GOT3 (cell line): Measurements from ENCODE around the gene CCHCR1.
"Not testable (repeated sequence)": the region's sequence is repeated elsewhere in the genome, so short reads cannot be mapped to it uniquely, and the experiment has no call there.

Experiments used
- DNase-seq: peaks from one replicate; lab custom pipeline; 2025; ENCODE audit warnings: mixed read lengths; lab: John Stamatoyannopoulos, UW

Gene CCHCR1

DNA sequence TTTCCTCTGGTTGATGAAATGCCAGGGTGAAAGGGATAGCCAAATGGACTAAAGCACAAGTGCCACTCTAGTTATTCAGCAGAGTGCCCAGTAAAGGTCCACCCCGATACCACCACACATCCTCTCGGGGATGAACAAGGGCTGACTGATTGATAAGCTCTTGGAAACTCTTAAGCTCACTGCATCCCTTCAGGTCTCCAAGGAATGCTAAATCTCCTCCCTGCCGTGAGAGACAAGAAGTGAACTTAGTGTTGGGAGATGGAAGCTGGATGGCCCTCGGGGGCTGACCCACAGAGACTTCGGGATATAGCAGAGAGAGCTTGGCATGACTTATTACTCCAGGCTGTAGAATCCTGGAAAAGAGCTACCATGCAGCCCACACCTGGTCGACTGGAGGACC is 26.3 kb upstream of the CCHCR1 start:
- not testable (repeated sequence) for DNase-seq

DNA sequence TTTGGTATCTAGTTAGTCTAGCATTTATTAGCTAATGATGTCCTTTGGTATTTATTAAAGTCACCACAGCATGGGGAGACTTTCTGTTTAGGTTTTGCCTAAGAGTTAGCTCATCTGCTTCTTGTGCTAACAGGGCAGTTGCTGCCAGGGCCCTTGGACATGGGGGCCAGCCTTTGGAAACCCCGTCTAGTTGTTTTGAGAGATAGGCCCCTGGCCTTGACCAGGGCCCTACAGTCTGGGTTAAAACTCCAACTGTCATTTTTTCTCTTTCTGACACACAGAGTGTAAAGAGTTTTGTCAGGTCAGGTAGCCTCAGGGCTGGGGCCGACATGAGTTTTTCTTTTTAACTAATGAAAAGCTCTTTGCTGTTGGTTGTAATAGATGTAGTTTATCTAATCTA is 25.7 kb upstream of the CCHCR1 start:
- not testable (repeated sequence) for DNase-seq

DNA sequence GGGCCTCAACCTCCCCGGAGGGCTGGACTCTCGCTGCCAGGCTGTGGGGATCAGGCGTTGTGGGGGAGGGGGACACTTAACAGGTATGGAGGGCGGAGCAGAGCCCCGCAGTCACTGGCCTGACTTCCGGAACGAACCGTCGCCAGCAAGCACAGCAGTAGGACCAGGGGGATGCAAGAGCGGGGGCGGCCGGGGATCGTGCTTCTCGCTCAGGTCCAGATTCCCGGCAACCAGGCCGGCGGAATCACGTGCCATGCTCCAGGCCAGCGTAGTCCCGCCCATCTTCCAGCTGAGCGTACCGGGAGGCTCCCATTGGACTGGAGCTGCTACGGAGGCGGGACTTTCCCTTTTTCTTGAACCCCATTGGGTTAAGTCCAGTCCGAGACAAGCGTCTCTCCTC is 22.9 kb upstream of the CCHCR1 start:
- peak; percentile 67 for DNase-seq

DNA sequence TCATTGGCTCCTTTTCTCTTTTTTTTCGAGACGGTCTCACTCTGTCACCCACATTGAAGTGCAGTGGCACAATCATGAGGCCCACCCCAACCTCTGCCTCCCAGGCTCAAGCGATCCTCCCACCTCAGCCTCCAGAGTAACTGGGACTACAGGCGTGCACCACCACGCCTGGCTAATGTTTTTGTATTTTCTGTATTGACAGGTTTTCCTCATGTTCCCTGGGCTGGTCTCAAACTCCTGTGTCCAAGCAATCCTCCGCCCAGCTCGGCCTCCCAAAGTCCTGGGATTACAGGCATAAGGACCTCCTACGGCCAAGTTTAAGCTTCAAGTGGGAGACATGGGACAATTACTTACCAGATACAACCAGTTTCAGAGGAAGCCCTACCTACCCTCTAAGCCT is 22.3 kb upstream of the CCHCR1 start:
- no peak for DNase-seq

DNA sequence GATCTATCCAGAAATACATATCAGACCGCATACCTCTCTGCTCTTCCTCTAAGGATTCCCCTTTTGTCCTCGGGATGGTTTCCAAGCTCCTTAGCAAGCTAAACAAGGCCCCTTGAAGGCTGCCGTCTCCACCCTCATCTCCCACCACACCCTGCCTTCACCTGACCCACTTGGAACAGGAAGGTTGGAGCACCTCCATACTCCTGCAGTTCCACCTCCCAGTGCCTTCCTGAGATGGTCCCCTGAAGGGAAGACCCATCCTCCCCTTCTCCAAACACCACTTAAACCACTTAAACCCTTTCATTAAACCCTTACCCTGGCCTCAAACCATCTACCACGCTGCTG is 21.4 kb upstream of the CCHCR1 start:
- no peak for DNase-seq

DNA sequence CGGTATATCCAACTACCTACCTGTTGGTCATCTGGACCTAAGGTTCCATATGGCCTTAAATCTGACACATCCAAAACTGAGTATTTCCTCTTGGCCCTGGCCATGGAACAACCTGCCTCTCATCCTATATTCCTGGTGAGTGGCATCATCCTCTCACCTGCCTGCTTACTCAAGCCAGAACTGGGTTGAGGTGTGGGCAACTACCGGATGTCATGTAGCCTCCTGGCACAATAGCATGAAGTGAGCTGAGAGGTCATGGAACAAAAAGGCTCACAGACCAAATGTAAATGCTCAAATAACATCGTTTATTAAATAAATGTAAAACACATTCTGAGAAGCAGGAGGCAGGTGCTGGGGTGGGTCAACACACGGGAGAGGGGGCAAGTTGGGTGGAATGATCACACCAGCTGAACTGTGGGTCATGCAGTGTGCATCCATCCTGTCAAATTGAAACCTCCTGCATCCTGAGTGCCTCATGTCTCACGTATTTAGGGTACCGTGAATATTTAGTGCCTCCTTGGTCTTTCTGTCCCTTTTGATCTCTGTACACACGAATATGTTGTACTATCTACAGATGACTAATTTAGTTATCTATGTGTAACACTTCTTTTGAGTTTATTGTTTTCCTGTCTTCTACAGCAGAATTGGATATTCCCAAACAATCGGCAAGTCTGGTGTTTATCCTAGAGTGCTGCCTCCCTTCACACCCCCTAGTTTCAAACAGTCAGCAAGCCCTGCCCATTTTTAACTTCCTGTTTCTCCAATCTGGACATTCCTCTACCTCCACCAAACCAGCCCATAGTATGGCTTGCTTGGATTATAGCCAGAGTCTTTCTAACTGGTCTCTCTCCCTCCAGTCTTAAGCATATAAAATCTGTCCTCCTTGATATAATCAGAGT is 20.8 kb upstream of the CCHCR1 start:
- DNase-seq, result no peak

DNA sequence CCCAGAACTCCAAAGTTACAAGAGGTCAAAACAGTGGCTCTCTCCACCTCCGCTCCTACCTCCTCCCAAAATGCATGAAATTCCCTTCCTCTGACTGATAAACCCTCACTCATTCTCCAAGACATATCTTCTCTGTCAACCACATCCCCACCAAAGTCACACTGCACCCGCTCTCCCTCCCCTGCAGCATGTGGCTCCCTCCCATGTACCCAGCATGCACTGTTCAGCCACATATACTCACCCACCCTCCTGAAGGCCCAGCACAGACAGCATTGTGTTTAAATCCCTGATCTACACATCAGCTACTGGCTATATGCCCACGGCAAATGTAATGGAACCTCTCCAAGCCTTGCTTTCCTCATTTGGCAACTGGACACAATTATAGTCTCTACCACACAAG is 18.4 kb upstream of the CCHCR1 start:
- DNase-seq, result no peak

DNA sequence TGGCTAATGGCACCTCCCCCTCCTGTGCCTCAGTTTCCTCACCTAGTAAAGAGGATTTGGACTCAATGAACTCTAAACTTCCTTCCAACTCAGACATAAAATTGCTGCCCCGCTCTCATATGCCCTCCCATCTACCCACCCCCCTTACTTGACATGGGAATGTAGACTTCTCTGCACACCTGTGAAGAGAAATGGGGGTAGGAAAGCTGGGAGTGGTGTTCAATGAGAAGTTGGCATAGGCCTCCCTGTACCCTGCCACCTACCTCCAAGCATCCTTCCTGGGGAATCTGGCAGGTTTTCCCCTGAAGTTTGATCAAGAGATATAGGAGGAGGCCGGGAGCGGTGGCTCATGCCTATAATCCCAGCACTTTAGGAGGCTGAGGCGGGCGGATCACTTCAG is 16.8 kb upstream of the CCHCR1 start:
- no peak for DNase-seq

DNA sequence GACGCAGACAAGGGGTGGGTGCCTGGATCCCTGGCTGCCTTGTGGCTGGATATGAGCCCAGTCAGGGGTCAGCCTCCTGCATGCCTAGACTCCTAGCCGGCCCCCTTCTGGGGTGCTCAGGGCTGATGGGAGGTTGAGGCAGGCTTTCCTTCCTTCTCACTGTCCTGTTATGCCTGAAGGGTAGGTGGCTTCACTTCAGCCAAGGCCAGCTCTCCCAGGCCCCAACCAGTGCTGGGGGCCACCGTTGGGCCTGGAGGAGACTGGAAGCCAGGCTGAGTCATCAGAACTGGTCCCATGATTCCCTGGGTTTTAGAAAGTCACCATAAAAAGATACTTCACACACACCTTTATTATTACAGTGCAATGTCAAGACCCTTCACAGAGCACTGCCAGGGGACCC is 15.8 kb upstream of the CCHCR1 start:
- no peak for DNase-seq

DNA sequence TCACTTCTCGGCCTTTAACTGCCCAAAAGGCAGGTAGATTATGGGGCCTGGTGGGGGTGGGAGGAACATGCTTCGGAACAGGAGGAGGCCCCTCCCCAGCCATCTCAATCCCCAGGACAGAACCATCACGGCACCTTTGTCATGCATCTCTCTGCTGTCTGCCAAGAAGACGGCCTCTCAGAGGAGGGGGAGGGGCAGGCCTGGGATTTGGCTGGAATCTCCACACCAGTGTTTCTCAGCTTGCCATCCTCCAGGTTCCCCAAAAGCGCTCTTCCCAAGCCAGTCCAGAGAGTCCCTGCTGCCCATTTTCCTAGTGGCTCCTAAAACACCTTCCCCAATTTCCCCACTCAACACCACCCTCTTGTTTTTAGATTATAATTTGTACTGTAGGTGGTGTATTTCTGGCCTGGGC is 15.4 kb upstream of the CCHCR1 start:
- no peak for DNase-seq

DNA sequence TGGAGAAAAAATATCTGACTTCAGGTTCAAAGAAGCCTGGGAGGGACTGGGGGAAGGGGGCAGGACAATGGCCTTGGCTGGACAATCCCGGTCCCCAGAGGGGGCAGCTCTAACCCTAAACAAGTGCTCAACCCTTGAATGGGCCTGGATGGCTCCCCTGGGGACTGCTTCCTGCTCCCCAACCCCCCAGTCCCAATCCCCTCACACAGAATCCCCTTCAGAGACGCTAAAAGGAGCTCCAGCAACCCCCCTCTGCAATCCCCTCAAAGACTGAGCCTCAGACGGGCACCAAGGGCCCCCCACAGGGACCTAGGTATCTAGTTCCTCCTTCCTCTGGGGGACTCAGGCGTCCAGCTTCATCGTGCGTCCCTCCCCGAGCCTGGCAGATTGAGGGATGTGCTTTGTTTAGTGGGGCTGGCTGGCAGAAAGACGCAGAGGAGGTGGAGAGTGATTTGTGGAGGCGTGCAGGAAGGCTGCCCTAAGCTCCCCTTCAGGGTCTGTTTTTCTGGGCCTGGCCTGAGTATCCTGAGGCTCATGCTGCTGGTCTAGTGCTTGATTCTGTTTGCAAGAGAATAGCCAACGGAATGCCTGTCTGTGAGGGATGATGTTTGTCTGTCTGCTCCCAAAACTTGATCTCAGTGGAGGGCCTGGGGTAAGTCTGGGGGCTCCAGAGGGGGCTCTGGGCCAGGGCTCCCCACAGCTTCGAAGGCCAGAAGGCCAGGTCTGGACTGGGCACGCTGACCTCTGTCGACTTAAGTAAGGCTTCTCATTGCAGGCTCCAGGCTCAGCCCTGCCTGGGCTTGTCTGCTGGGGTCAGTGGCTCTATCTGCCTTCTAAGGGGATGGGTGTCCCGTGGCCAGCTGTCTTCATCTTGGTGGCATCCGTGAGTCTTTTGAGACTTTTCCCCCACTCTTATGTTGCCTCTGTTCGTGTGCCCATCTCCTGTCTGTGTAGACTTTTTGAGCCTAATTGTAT is 14.6 kb upstream of the CCHCR1 start:
- no peak for DNase-seq

DNA sequence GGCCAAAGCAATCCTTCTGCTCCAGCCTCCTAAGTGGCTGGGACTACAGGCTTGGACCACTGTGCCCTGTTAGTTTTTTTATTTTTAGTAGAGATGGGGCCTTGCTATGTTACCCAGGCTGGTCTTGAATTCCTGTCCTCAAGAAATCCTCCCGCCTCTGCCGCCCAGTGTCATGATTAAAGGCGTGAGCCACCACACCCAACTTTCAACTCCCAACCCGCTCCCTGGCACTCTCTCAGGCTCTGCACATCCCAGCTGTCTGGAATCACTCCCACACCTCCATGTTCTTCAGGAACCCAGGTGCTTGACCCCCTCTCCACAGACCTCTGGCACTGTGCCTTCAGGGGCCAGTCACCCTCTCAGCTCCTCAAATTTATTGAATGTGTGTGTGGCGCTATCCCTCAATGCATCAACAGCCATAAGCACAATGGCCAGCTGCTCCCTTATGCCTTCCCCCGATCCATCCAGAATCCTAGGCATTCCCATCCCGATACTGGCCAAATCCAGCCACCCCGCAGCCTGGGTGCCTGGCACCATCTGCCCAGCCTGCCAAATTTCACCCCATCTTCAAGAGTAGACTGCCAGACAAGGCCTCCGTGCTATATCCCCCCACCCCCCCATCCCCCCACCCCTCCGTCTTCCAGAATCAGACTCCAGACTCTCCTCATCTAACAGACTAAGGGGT is 13.5 kb upstream of the CCHCR1 start:
- DNase-seq, result no peak

DNA sequence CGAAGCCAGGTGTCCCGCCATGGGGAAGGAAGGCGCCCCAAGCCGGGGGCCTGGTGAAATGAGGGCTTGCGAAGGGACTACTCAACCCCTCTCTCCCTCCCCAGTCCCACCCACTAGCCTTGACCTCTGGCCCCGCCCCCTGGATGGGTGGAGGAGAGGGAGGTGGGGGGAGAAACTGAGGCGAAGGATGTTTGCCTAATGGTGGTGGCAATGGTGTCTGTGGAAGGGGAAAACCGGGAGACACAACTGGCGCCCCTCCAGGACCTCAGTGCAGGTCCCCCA is 12.9 kb upstream of the CCHCR1 start, which contains the start of gene POU5F1:
Gene POU5F1 (minus strand): TSS at position 83 of the 282 bp plus-strand sequence. CDS start 62 bp downstream, at position 21.
- no peak for DNase-seq

DNA sequence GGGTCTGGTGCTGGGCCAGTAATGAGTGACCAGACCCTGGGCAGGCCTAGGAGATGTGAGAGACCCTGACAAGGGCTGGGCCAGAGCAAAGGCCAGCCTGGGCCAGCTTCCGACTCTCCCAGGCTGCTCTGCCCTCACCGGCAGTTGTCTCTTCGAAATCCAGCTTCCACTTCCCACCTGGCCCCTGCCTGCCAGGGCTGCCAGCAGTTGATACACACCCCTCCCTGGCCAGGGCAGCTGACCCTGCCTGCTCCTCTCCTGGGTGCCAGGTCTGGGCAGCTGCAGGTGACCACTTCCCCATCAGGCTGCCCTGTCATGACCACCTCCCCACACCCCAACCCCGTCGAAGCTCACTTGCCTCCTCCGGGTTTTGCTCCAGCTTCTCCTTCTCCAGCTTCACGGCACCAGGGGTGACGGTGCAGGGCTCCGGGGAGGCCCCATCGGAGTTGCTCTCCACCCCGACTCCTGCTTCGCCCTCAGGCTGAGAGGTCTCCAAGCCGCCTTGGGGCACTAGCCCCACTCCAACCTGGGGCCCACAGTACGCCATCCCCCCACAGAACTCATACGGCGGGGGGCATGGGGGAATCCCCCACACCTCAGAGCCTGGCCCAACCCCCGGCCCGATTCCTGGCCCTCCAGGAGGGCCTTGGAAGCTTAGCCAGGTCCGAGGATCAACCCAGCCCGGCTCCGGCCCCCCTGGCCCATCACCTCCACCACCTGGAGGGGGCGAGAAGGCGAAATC is 12.4 kb upstream of the CCHCR1 start:
- DNase-seq, result not testable (repeated sequence)

DNA sequence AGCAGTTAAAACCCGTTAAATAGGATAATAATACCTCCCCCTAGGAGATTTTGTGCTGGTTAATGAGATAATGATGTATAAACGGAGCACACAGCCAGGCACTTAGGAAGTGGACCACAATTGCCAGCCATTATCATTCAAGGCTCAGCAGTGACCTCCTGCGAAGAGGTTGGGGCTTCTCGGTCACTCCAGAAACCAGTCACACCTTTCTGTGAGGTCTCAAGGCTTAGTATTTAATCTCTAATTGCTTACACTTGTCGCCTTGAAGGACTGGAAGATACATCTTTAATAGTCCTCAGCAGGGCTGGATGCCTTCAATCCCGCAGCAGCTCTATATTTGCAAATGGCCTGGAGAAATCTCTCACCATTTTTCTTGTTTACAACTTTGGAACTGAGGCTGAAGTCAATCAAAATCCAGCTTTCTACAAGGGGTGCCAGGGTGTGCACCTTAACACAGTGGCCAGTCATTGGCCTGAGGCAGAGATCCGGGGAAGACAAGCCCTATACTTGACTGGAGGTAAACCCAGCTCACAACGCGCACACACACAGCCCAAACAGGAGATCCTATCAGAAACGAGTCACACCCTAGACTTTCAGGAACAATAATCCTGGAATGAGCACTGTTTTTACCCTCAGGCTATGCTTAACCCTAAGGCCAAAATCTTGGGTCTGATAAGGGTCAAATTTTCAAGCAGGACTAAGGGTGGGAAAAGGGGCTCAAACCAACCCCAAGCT is 11.7 kb upstream of the CCHCR1 start:
- DNase-seq, result no peak

DNA sequence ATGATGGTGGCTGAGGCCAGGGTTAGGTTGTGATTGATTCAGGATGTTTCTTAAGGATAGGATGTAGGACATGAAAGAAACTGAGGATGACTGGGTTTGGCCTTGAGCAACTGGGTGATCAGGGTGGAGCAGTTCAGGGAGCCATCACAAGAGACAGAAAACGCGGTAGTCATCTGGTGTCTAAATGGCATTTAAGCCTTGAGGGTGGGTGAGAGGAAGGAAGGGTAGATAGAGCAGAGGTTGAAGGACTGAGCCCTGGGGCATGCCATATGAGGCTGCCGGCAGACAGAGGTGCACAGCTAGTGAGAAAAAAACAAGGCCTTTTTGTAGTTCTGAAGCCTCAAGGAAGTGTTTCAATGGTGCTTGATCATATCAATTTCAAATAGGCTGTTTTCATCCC is 11.0 kb upstream of the CCHCR1 start:
- no peak for DNase-seq

DNA sequence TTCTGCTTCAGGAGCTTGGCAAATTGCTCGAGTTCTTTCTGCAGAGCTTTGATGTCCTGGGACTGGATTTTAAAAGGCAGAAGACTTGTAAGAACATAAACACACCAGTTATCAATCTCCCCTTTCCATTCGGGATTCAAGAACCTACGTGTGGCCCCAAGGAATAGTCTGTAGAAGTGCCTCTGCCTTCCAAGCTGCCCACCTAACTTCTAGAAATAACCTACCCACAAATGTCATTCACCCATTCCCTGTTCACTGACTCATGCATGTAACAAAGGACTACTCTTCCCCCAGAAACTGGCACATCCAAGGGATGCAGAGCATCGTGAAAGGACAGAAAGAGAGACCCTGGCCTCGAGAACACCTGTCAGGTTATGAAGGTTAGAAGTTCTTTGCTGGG is 8.4 kb upstream of the CCHCR1 start:
- no peak for DNase-seq

DNA sequence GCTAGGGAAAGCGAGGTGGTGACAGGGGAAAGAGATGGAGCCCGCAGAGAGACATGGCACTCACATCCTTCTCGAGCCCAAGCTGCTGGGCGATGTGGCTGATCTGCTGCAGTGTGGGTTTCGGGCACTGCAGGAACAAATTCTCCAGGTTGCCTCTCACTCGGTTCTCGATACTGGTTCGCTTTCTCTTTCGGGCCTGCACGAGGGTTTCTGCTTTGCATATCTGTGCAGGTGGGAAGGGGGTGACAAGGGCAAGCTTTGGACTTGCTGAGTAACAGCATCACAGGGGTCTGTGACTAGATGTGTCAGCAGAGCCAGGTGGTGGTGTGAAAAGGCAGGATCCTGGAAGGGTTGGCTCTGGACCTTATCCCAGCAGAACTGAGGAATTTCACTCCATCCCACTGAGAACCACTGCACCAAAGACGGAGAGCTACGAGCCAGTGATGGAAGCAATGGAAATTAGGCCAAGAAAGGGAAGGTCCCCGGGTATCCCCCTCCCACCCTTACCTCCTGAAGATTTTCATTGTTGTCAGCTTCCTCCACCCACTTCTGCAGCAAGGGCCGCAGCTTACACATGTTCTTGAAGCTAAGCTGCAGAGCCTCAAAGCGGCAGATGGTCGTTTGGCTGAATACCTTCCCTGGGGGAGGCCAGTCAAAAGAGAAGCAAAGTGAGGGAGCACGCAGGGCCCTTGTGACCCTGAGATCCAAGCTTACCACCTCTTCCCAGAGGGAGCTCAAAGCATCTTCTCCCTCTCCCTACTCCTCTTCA is 7.6 kb upstream of the CCHCR1 start:
- DNase-seq, result not testable (repeated sequence)

DNA sequence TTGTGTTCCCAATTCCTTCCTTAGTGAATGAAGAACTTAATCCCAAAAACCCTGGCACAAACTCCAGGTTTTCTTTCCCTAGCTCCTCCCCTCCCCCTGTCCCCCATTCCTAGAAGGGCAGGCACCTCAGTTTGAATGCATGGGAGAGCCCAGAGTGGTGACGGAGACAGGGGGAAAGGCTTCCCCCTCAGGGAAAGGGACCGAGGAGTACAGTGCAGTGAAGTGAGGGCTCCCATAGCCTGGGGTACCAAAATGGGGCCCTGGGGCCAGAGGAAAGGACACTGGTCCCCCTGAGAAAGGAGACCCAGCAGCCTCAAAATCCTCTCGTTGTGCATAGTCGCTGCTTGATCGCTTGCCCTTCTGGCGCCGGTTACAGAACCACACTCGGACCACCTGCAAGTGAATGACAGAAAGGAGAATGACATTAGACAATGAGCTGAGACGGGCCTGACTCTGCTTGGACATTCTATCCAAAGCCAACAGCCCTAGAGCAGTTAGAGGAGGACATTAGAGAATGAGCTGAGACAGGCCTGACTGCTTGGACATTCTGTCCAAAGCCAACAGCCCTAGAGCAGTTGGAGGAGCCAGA is 7.0 kb upstream of the CCHCR1 start:
- DNase-seq, result not testable (repeated sequence)

DNA sequence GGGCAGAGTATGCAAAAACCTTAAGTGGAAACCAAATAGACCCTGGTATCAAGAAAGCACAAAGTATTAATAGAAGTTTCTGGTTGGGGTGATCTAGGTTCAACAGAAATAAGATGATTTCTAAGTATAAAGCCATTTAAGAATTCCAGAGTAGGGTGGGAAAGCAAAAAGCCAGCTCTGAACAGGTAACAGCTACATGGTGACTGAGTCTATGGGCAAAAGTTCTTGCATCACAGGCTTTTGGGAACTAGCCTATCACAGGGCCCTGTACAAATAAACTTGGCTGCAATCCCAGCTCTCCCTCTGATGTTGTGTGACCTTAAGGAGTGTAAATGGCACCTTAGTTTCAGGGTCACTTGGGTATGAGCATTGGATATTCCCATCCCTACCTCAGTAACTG is 6.3 kb upstream of the CCHCR1 start:
- DNase-seq, result no peak
